NCI-H1930 (cell line): ENCODE data around the gene ABCG1.

ENCODE experiments used
- DNase-seq, 2 experiments: peaks; one replicate each; lab custom pipeline; 2025; lab: John Stamatoyannopoulos, UW

The ABCG1 gene

DNA sequence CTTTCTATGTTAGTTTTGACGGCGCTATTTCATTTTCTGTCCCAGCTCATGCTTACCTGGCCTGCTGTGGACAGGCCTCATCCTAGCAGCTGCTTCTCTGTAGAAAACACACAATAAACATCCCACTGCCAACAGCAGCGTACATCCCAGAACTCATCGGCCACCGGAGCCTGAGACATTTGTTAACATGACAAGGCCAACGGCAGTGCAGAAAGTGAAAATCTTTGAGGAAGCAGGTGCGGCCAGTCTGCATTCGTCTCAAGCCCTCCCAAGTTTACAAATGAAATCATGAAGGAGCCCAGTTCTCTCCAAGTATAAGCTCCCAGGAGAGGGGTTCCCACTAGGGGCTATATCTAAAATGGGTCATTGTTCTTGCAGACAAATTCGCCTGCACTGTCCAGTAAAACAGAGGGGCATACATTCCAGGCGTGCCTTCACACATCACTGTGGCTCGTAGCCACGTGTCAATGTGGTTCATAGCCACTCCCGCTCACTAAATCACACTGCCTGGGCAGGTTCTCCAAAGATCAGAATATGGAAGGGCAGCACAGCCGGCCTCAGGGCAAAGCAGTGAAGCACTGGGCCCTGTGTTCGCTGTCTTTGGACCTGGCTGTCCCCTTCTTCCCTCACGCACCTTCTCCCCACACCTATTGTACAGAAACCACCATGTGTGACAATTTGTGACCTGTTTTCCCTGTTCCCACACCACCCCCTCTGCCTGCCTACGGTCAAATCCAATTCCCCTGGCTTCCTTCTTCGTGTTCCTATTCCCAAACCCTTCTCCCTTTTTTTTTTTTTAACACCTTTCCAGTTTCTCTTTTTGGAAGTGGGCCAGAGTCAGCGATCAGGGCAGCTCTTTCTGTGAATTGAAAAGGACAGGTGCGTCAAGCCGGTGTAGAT, 27.0 kb upstream of the ABCG1 start:
- DNase-seq: no peak

- DNase-seq: no peak
Observed at GRCh38 chr21:42193131-42193671, 25.7 kb upstream of the ABCG1 start.

DNA sequence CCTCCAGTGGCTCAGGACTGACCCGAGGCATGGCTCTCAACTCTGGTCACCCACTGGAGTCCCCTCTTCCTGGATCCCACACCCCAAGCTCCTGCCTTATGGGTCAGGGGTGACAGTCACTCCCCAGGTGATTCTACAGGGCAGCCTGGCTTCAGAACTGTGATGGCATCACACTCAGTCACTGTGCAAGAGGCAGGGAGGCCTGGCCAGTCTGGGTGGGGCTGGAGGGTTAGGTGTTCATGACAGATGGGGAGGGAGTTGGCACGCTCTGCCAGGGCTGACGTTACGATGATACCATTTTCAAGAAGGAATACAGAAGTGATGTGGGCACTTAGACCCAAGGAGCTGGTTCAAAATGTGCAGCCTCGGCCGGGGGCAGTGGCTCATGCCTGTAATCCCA, 25.2 kb upstream of the ABCG1 start:
- no peak for DNase-seq

GRCh38 chr21:42194863-42195262, 24.1 kb upstream of the ABCG1 start:
- no peak for DNase-seq

GRCh38 chr21:42195378-42196031, 23.4 kb upstream of the ABCG1 start:
- no peak for DNase-seq

DNA sequence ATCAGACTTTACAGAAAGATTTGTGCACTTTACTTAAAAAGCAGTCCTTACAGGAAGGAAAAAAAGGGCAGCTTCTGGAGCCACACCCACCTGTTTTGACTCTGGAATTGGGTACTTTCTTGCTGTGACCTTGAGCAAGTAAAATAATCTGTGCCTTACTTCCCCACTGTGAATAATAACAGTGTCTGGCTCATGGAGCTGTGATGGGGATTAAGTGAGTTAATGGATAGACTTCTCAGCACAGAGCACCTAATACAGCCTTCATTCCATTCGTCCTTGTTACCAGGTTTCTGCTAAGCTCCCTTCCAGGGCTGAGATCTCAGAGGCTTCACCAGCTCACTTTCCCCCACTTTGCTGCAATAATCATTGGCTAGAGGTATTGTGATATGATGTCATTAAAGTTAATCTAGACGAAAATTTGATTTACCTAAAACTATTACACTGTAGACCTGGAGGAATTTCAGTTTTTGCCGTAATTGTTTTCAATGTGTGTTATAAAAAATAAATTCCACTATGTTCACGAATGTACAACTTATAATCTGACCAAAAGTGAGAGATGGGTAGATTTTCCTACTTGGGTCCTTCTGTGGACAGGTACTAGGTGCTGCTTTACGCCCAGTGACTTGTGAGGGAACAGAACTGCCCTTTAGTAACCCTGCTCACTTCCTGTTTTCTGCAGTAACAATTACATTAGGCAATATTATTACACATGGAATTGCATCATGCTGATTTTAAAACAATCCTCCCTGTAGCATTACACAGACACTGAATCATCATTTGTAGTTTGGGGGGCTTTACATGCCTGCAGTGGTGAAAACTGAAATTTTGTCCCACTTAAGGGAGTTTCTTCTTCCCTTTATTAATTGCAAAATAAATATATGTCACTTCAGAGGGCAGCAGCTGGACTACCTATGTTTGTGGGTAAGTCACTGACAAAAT, 19.7 kb upstream of the ABCG1 start:
- no peak for DNase-seq

DNA sequence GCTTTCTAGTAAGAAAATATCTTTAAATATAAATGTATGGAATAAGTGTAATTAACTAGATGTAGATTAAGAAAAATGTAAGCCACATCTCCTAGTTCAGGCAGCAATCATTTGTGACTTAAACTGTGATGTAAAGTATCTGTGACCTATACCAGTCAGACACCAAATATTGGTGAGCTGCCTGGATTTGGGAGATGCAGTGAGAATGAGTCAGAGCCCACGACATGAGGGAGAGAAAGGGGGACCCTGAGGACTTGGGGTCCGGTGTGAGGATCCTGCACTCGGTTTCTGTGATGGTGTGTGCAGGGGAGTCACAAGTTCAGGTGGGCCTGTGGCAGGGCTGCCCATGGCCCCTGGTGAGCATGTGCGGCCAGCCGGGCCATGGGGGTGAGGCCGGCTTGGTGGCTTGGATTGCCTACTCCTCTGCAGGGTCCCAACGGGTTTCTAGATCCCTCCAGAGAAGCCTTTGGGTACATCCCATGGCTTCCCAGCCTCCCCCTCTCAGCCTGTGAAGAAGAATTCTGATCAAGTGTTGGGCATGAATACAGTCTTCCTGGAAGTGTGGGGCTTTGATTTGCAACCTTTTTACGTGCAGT, 19.0 kb upstream of the ABCG1 start:
- no peak for DNase-seq

GRCh38 chr21:42200906-42201614, 17.9 kb upstream of the ABCG1 start:
- no peak for DNase-seq

GRCh38 chr21:42201615-42202161, 17.3 kb upstream of the ABCG1 start:
- no peak for DNase-seq

GRCh38 chr21:42202321-42202720, 16.6 kb upstream of the ABCG1 start:
- DNase-seq: no peak

GRCh38 chr21:42203321-42203720, 15.6 kb upstream of the ABCG1 start:
- DNase-seq: no peak

DNA sequence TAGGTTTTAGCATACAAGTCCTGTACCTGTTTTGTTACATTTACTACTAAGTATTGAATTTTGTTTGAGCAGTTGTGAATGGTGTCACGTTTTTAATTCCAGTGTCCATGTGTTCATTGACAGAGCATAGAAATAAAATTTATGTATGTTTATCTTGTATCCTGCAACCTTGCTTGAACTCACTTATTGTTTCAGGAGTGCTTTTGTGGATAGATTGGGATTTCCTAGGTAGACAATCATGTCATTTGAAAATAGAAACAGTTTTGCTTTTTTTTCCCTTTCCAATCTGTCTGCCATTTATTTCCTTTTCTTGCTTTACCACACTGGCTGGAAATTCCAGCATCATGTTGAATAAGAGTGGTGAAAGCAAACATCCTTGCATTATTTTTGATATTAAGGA, 15.0 kb upstream of the ABCG1 start:
- DNase-seq: no peak

GRCh38 chr21:42207426-42207825, 11.5 kb upstream of the ABCG1 start:
- no peak for DNase-seq

DNA sequence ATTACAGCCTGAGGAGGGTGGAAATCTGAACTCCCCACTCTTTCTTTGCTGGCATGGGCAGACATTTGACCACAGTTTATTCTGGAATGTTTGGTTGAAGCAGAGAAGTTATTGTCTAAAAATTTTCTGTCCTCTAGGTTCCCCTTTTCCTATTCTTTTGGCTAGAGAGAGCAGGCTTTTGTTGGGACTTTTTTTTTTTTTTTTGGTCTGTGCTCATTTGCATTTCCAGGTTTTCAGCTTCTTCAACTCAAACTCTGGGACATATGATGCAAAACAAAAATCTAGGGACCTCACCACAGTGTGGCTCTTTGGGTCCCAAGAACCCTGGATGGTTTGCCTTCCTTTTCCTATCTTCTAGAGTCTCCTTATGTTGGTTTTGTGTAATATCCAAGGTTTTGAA, 10.9 kb upstream of the ABCG1 start:
- DNase-seq: no peak

GRCh38 chr21:42208801-42209490, 10.0 kb upstream of the ABCG1 start:
- DNase-seq: no peak

- no peak for DNase-seq
Observed at GRCh38 chr21:42209801-42210479, 9.0 kb upstream of the ABCG1 start.

- DNase-seq: no peak
Observed at GRCh38 chr21:42212266-42212665, 6.7 kb upstream of the ABCG1 start.

DNA sequence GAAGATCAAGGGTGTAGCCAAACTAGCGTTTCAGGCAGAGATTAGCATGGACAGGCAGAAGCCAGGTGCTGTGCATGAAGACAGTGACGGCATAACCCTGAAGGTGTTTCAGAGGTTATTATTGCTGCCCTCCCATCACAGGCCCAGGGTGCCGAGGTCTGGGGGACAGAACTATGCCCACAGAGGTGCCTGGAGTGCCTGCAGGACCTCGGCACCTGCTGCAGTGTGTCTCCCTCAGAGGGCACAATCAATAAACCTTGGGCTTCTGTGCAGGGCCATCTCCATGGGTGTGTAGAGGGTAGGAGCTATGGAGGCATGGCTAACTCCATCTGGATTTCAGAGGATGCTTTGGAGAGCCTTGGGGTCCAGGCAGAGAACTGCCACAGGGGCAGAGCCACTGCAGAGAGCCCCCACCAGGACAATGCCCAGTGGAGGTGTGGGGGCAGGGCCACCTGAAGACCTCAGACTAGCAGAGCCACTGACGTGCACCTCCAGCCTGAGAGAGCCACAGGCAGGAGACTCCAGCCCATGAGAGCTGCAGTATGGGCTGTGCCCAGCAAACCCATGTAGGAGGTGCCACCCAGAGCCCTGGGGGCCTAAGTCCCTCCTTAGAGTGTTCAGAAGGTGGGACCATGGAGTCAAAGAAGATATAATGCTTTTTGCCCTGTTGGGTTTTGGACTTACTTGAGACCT, 5.7 kb upstream of the ABCG1 start:
- no peak for DNase-seq
